Activated naive CD4-positive, alpha-beta T cell treated with anti-CD3 and anti-CD28 coated beads, Interleukin-2, amount 50 U/mL, for 24 hours (primary cell): ENCODE measurements around the gene ZHX3.
"Not testable (repeated sequence)": the region's sequence is repeated elsewhere in the genome, so short reads cannot be mapped to it uniquely, and the experiment has no call there.

Experiments used
- H3K27ac Mint-ChIP-seq: one replicate; pipeline ENCODE4 v1.8.0; 2021; ENCODE audit warnings: mild to moderate bottlenecking, mixed read lengths
- H3K27me3 Mint-ChIP-seq: one replicate; pipeline ENCODE4 v1.8.0; 2021; ENCODE audit warnings: mixed read lengths
- H3K36me3 Mint-ChIP-seq: one replicate; pipeline ENCODE4 v1.8.0; 2021; ENCODE audit warnings: mixed read lengths
- H3K4me1 Mint-ChIP-seq: one replicate; pipeline ENCODE4 v1.8.0; 2021; ENCODE audit warnings: mixed read lengths
- H3K4me3 Mint-ChIP-seq: one replicate; pipeline ENCODE4 v1.8.0; 2021; ENCODE audit warnings: mild to moderate bottlenecking, mixed read lengths
- H3K9me3 Mint-ChIP-seq: one replicate; pipeline ENCODE4 v1.8.0; 2021; ENCODE audit warnings: mixed read lengths

The ZHX3 gene

GRCh38 chr20:41245086-41245707, 72.3 kb downstream of the ZHX3 start:
- H3K27ac Mint-ChIP-seq, result no peak overlapping the region
- peaks cover 2% of the 10 kb centered on the region for H3K36me3 Mint-ChIP-seq
- peaks cover 11% of the 10 kb centered on the region for H3K4me1 Mint-ChIP-seq
- H3K9me3 Mint-ChIP-seq, result no peaks in the 10 kb centered on the region
- H3K27me3 Mint-ChIP-seq, result no peaks in the 10 kb centered on the region
- H3K4me3 Mint-ChIP-seq, result no peak overlapping the region

GRCh38 chr20:41242807-41243206, 74.7 kb downstream of the ZHX3 start:
- H3K27me3 Mint-ChIP-seq, result no peaks in the 10 kb centered on the region
- no peak overlapping the region for H3K27ac Mint-ChIP-seq
- H3K4me1 Mint-ChIP-seq, result peaks cover 11% of the 10 kb centered on the region
- no peak overlapping the region for H3K4me3 Mint-ChIP-seq
- H3K9me3 Mint-ChIP-seq, result no peaks in the 10 kb centered on the region
- peaks cover 4% of the 10 kb centered on the region for H3K36me3 Mint-ChIP-seq

DNA sequence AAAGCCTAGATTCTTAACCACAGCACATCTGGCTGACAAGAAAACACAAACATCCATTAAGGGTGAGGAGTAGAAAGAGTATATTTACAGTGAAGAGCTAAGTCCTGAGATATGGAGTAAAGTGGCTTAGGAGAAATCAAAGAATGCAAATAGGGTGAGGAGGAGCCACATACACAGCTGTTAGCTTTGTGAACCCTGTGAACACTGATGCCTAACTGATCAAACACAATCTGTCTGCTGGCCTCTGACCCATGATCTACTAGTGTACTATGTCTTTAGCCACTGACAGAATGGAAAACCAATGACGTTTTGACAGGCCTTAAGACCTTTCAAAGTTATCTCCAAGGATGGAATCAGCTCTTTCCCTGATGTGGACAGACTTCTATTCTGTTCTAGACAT, 75.2 kb downstream of the ZHX3 start:
- Mint-ChIP-seq H3K4me3 (no peak overlapping the region), H3K36me3 (peaks cover 4% of the 10 kb centered on the region), H3K9me3 (no peaks in the 10 kb centered on the region), H3K4me1 (peaks cover 11% of the 10 kb centered on the region), H3K27me3 (no peaks in the 10 kb centered on the region), H3K27ac (no peak overlapping the region)

- not testable (repeated sequence) for H3K9me3 Mint-ChIP-seq, H3K36me3 Mint-ChIP-seq, H3K27me3 Mint-ChIP-seq, H3K27ac Mint-ChIP-seq, H3K4me3 Mint-ChIP-seq
- peaks cover 17% of the 10 kb centered on the region for H3K4me1 Mint-ChIP-seq
Observed at GRCh38 chr20:41237233-41237632, 80.3 kb downstream of the ZHX3 start.

- not testable (repeated sequence) for H3K36me3 Mint-ChIP-seq, H3K9me3 Mint-ChIP-seq, H3K27ac Mint-ChIP-seq, H3K4me3 Mint-ChIP-seq, H3K27me3 Mint-ChIP-seq
- peaks cover 18% of the 10 kb centered on the region for H3K4me1 Mint-ChIP-seq
Observed at GRCh38 chr20:41236818-41237217, 80.7 kb downstream of the ZHX3 start.

GRCh38 chr20:41234546-41234945, 83.0 kb downstream of the ZHX3 start:
- Mint-ChIP-seq H3K36me3 (peaks cover 1% of the 10 kb centered on the region), H3K27ac (no peak overlapping the region), H3K9me3 (no peaks in the 10 kb centered on the region), H3K27me3 (no peaks in the 10 kb centered on the region), H3K4me1 (peaks cover 27% of the 10 kb centered on the region), H3K4me3 (no peak overlapping the region)

GRCh38 chr20:41234041-41234440, 83.5 kb downstream of the ZHX3 start:
- Mint-ChIP-seq H3K27ac (no peak overlapping the region), H3K27me3 (no peaks in the 10 kb centered on the region), H3K4me1 (peaks cover 27% of the 10 kb centered on the region), H3K9me3 (no peaks in the 10 kb centered on the region), H3K36me3 (peaks cover 1% of the 10 kb centered on the region), H3K4me3 (no peak overlapping the region)

- Mint-ChIP-seq H3K27me3 (no peaks in the 10 kb centered on the region), H3K4me3 (no peak overlapping the region), H3K27ac (no peak overlapping the region), H3K36me3 (peaks cover 1% of the 10 kb centered on the region), H3K9me3 (no peaks in the 10 kb centered on the region), H3K4me1 (peaks cover 27% of the 10 kb centered on the region)
Observed at GRCh38 chr20:41232973-41233926, 84.3 kb downstream of the ZHX3 start.

DNA sequence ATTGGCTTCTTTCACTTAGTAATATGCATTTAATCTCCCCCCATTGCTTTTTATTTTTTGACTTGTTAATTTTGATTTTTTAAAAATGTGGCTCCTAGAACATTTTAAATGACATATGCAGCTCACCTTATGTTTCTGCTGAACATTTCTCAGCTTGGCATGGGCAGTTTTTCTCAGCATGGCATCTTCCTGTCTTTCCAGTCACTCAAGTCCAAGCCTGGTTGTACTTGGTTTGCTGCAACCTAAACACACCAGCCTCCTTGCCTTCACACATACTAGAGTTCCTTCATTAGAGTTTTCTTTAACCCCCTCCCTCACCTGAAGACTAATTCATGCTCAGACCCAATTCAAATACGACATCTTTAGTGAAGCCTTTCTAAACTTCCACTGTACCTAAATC, 86.4 kb downstream of the ZHX3 start:
- no peaks in the 10 kb centered on the region for H3K36me3 Mint-ChIP-seq

GRCh38 chr20:41230136-41230535, 87.4 kb downstream of the ZHX3 start:
- Mint-ChIP-seq H3K27me3 (no peaks in the 10 kb centered on the region), H3K36me3 (no peaks in the 10 kb centered on the region), H3K4me1 (peaks cover 27% of the 10 kb centered on the region), H3K4me3 (no peak overlapping the region), H3K9me3 (no peaks in the 10 kb centered on the region), H3K27ac (no peak overlapping the region)

More for the DNA sequence above, 86.4 kb downstream of the ZHX3 start:
- no peaks in the 10 kb centered on the region for H3K9me3 Mint-ChIP-seq
- no peaks in the 10 kb centered on the region for H3K27me3 Mint-ChIP-seq
- H3K27ac Mint-ChIP-seq, result no peak overlapping the region
- peaks cover 27% of the 10 kb centered on the region for H3K4me1 Mint-ChIP-seq
- H3K4me3 Mint-ChIP-seq, result no peak overlapping the region

DNA sequence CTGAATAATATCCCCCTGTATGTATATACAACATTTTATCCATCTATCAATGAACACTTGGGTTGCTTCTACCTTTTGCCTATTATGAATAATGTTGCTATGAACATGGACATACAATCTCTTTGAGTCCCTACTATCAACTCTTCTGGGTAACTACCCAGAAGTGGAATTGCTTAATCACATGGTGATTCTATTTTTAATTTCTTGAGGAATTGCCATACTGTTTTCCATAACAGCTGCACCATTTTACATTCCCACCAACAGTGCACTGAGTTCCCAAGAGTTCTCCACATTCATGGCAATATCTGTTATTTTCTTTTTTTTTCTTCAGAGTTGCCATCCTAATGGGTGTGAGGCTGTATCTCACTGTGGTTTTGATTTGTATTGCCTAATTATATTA, 88.3 kb downstream of the ZHX3 start:
- Mint-ChIP-seq H3K4me1 (peaks cover 27% of the 10 kb centered on the region), H3K27me3 (no peaks in the 10 kb centered on the region), H3K4me3 (no peak overlapping the region), H3K27ac (no peak overlapping the region), H3K36me3 (no peaks in the 10 kb centered on the region), H3K9me3 (no peaks in the 10 kb centered on the region)

DNA sequence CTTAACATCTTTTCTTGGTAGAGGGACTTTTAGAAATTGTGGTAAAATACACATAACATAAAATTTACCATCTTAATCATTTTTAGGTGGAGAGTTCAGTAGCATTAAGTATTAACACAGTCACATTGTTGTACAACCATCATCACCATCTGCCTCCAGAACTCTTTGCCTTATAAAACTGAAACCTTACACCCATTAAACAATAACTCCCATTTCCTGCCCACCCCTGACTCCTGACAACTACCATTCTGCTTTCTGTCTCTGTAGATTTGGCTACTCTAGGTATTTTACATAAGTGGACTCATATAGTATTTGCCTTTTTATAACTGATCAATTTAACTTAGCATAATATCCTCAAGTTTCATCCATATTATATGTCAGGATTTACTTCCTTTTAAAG, 88.7 kb downstream of the ZHX3 start:
- Mint-ChIP-seq H3K4me1 (peaks cover 27% of the 10 kb centered on the region), H3K9me3 (no peaks in the 10 kb centered on the region), H3K36me3 (no peaks in the 10 kb centered on the region), H3K27me3 (no peaks in the 10 kb centered on the region), H3K27ac (no peak overlapping the region), H3K4me3 (no peak overlapping the region)

DNA sequence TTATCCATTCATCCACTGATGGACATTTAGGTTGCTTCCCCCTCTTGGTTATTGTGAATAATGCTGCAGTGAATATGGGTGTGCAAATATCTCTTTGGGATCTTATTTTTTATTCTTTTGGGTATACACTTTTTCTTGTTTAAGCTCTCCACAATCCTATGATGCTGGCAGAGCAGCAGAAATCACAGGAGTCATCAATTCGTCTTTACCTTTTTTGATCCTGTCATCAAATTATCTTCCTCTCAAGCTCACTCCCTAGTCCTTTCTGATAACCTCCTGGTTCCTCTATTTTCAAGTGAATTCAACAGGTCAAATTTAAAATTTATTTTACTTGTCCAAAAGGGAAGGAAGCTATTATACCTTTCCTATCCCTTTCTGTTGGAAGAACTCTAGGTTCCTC, 91.1 kb downstream of the ZHX3 start:
- Mint-ChIP-seq H3K4me1 (peaks cover 5% of the 10 kb centered on the region), H3K27ac (no peak overlapping the region), H3K27me3 (no peaks in the 10 kb centered on the region), H3K36me3 (no peaks in the 10 kb centered on the region), H3K9me3 (no peaks in the 10 kb centered on the region), H3K4me3 (no peak overlapping the region)

- H3K27me3 Mint-ChIP-seq, result no peaks in the 10 kb centered on the region
- H3K4me1 Mint-ChIP-seq, result no peaks in the 10 kb centered on the region
- H3K27ac Mint-ChIP-seq, result no peak overlapping the region
- H3K9me3 Mint-ChIP-seq, result no peaks in the 10 kb centered on the region
- H3K4me3 Mint-ChIP-seq, result no peak overlapping the region
- H3K36me3 Mint-ChIP-seq, result no peaks in the 10 kb centered on the region
Observed at GRCh38 chr20:41225091-41225490, 92.4 kb downstream of the ZHX3 start.

GRCh38 chr20:41224281-41224680, 93.2 kb downstream of the ZHX3 start:
- no peaks in the 10 kb centered on the region for H3K36me3 Mint-ChIP-seq

DNA sequence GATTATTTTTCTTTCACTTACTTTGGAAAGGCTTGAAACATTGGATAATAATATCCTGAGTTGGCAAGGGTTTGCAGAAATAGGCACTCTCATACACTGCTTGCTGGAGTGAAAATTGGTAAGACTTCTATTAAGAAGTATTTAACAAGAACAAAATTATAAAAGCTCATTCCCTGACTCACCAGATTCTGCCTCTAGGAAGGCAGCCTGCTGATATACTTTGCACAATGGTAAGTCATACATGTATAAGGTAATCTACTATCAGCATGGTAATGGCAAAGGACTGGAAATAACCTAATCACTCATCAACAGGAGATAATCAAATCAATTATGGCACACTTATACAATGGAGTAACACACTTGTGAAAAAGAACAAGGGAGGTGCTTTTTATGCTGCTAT, 94.4 kb downstream of the ZHX3 start:
- Mint-ChIP-seq H3K27ac (no peak overlapping the region), H3K36me3 (no peaks in the 10 kb centered on the region), H3K9me3 (no peaks in the 10 kb centered on the region), H3K4me1 (no peaks in the 10 kb centered on the region), H3K4me3 (no peak overlapping the region), H3K27me3 (no peaks in the 10 kb centered on the region)

More at GRCh38 chr20:41224281-41224680, 93.2 kb downstream of the ZHX3 start:
- Mint-ChIP-seq H3K9me3 (no peaks in the 10 kb centered on the region), H3K4me3 (no peak overlapping the region), H3K4me1 (no peaks in the 10 kb centered on the region), H3K27me3 (no peaks in the 10 kb centered on the region), H3K27ac (no peak overlapping the region)
